Iris pigment epithelial cell (primary cell): ENCODE measurements around the gene FBXL20.
"Not testable (repeated sequence)": the region's sequence is repeated elsewhere in the genome, so short reads cannot be mapped to it uniquely, and the experiment has no call there.

Source experiments
- DNase-seq: peaks from one replicate; pipeline ENCODE4 v3.0.0-alpha.2; 2011; ENCODE audit warnings: low read depth

Gene FBXL20

DNA sequence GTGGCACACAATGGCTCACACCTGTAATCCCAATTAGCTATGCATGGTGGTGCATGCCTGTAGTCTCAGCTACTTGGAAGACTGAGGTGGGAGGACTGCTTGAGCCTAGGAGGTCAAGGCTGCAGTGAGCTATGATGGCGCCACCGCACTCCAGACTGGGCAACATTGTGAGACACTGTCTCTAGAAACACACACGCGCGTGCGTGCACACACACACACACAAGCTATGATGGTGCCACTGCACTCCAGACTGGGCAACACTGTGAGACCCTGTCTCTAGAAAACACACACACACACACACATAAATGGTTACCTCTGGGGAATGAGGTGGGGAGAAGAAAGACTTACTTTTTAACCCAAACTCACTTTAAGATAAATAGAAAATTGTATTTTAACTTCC is 16.4 kb downstream of the FBXL20 start:
- DNase-seq = no peak

DNA sequence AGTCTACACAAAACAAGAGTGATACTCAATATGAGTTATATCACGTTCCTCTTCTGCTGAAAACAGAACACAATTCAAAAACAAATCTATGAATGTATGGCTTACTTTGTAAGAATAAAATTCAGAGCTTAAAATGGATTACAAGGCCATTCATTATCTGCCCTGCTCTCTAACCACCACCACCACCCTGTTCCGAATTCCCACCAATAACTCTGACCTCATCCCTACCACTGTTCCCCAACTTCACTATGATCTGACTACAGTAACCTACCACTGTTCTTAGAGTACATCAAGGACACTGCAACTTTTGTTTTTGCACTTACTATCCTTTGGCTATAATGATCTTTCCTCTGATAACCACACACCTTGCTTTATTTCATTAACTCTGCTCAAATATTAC is 21.3 kb downstream of the FBXL20 start:
- DNase-seq = no peak

DNA sequence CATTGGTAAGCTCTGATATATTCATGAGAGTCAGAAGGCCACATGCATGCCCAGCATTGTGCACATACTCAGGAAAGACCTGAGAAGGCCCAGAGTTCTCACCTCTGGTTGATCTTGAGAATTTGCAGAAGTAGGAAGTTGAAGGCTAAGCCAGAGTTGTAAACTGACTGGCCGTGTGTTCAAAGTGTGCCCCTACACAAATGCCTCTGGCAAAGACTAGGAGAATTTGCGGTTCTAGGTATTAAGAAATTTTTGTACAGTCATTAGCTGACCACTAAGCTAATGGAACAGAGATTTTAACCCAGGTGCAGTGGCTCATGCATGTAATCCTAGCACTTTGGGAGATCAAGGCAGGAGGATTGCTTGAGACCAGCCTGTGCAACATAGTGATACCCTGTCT is 25.0 kb downstream of the FBXL20 start:
- peak; percentile 8 for DNase-seq

DNA sequence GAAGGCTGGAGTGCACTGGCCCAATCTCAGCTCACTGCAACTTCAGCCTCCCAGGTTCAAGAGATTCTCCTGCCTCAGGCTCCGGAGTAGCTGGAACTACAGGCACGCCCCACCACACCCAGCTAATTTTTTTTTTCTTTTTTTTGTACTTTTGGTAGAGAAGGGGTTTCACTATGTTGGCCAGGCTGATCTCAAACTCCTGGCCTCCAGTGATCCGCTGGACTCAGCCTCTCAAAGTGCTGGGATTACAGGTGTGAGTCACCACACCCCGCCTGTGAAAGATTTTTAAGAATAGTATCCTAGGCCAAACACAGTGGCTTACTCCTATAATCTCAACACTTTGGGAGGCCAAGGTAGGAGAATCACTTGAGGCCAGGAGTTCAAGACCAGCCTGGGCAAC is 33.6 kb downstream of the FBXL20 start:
- DNase-seq = not testable (repeated sequence)

DNA sequence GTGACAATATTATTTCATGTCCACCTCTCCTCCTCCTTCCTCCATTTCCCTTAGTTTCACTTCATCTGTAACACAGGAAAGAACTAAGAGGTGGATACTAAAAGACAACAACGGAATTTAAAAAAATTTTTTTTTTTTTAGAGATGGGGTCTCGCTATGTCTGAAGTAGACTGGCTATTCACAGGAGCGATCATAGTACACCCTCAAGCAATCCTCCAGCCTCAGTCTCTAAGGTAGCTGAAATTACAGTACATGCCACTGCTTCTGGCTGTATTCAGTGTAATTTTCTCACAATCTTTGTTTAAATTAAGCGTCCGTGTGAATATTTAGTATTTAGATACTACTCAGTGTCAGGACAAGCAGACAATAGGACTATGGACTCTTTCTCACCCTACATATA is 35.6 kb downstream of the FBXL20 start:
- DNase-seq = no peak

DNA sequence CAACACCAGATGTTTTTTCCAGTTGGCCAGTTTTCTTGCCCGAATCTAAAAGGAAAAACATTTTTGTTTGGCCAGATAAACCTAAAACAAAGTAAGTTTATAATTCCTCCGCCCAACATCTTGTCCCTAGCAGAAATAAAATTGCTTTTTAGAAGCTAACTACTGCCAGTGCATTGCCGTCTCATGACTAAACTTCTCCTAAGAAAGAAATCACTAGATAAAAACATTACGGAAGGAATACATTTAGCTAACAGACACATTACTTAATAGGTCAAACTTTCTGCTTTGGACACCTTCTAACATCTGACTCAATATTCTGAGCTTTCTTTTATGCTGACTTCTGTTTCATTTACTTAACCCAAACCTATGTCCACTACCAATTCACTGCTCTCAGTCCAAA is 36.2 kb downstream of the FBXL20 start:
- peak; percentile 78 for DNase-seq

DNA sequence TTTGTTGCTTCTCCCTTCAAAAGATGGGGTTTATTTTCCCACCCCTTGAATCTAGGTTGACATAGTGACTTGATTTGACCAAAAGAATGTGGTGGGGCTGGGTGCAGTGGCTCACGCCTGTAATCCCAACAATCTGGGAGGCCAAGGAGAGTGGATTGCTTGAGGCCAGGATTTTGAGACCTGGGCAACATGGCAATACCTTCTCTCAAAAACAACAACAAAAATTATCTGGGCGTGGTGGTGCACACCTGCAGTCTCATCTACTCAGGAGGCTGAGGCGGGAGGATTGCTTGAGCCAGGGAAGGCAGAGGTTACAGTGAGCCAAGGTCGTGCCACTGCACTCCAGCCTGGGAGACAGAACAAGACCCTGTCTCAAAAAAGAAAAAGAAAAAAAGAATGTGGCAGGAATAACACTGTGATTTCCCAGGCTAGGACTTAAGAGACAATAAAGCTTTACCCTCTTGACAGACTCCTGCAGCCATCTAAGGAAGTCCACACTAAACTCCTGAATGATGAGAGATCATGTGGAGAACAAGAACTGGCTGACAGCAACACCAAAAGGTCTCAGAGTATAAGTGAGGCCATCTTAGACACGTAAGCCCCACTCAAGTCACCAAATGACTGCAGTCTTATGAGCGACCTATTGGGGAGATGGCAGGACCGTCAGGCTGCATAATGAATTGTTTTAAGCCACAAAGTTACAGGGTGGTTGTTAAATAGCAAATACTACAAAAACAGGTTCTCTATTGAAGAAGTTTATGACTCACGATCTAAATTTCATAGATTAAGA is 37.0 kb downstream of the FBXL20 start:
- no peak for DNase-seq

GRCh38 chr17:39361064-39361463 is 40.4 kb downstream of the FBXL20 start:
- no peak for DNase-seq

DNA sequence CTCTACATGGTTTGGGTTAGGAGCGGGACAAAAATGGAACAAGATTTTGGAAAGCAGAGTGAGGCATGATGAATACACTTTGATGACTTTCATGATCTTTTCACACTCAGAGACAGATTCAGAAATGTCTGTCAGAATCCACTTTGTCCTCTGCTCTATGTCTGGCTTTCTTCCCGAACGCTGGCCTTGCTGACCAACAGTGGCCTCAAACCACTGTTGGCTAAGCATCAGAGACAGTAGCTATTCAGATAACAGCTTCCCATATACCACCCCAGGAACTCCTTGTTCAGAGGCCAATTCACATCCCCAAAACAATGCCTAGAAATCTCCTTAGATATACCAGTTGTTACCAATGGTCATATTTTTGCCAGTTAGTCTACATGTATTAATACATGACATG is 40.9 kb downstream of the FBXL20 start:
- no peak for DNase-seq

- no peak for DNase-seq
Observed at GRCh38 chr17:39359994-39360393, 41.4 kb downstream of the FBXL20 start.

DNA sequence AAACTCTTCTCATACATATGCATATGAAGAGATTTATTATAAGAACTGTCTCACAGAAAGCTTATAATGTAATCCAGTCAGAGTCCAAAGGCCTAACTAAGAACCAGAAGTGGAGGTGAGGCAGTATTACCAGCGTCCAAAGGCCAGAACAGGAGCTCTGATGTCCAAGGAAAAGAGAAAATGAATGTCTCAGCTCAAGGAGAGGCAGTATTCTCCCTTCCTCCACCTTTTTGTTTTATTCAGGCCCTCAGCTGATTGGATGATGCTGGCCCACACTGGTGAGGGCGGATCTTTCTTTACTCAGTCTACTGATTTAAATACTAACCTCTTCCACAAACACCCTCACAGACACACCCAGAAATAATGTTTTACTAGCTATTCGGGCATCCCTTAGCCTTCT is 43.4 kb downstream of the FBXL20 start:
- DNase-seq = no peak

- DNase-seq = no peak
Observed at GRCh38 chr17:39357488-39357887, 43.9 kb downstream of the FBXL20 start.

GRCh38 chr17:39352986-39353385 is 48.4 kb downstream of the FBXL20 start:
- no peak for DNase-seq

DNA sequence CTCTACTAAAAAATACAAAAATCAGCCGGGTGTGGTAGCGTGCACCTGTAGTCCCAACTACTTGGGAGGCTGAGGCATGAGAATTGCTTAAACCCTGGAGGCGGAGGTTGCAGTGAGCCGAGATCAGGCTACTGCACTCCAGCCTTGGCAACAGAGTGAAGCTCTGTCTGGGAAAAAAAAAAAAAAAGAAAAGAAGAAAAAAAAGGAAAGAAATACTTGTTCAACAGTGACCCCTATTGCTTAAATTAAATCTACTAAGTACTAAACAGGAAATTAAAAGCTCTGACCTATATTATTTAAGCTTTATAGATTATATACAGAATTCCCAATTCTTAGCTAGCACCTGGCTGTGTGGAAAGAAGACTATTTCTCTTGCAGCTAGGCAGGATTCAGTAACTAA is 48.9 kb downstream of the FBXL20 start:
- peak; percentile 20 for DNase-seq

- no peak for DNase-seq
Observed at GRCh38 chr17:39351508-39351907, 49.9 kb downstream of the FBXL20 start.

DNA sequence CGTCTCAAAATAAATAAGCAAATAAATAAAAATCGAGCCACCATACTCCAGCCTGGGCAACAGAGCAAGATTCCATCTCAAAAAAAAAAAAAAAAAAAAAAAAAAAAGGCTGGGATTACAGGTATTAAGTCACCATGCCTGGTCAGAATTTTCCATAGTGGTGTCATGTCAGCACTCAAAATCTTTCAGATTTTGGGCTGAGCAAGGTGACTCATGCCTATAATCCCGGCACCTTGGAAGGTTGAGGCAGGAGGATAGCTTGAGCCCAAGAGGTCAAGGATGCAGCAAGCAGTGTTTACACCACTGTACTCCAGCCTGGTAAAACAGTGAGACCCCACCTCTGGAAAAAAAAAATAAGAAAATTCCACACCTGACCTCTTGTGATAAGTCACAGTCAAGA is 52.2 kb downstream of the FBXL20 start:
- no peak for DNase-seq

GRCh38 chr17:39346863-39347262 is 54.6 kb downstream of the FBXL20 start:
- DNase-seq = not testable (repeated sequence)

DNA sequence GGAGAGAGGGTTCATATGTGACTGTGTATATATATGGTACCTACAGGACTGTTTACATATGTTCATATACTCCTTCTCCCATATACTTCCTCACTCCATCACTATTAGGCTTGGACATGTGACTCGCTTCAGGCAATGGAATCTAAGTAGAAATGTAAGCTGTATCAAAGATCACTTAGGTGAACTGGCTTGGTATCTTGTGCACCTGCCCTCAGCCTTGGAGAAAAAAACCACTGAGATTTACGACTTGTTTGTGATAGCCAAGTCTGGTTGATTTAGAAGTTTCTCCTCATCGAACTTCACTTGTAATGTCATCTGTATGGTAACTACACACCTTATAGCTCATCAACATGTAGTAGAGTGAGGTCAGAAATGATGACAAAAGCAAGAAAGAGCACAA is 59.9 kb downstream of the FBXL20 start:
- DNase-seq = no peak

DNA sequence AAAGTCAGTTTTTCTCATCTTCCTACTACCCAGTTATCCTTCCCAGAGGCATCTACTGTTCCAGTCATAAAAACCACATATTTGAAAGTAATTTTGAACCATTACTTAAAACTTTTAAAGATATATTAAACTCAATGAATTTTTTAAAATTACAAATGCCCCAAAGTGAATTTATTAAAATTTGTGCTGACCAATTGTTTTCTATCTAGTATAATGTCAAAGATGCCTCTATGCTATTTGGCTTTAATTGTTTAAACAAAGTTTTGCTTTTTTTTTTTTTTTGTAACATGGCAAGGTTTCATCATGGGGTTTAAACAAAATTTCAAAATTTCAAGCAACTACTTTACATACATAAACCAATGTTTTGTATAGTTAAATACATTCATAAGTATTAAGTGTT is 60.7 kb downstream of the FBXL20 start:
- no peak for DNase-seq

- no peak for DNase-seq
Observed at GRCh38 chr17:39339272-39339671, 62.2 kb downstream of the FBXL20 start.

GRCh38 chr17:39337649-39338048 is 63.8 kb downstream of the FBXL20 start:
- not testable (repeated sequence) for DNase-seq

- no peak for DNase-seq
Observed at GRCh38 chr17:39335704-39336223, 65.7 kb downstream of the FBXL20 start.

GRCh38 chr17:39334008-39334744 is 67.2 kb downstream of the FBXL20 start:
- not testable (repeated sequence) for DNase-seq
